ENCODE results near the gene DMXL1.
"Not testable (repeated sequence)": the region's sequence is repeated elsewhere in the genome, so short reads cannot be mapped to it uniquely, and the experiment has no call there.

Gene DMXL1

DNA sequence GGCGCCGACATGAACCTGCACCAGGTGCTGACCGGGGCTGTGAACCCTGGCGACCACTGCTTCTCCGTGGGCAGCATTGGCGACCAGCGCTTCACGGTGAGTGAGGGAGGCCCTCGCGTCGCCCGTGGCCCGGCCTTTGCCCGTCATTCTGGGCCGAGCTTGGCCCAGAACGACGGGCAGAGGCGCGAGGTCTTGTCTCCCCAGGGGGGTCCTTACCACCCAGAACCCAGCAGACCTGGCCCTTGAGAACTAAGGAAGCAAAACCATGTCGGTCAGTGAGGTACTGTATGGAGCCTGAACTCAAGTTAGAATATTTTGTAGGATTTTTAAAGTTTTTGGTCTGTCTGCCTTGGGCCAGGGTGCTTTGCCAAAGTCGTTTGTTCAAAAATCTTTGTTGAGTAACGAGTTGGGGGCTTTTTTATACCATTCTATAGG is 691 bp downstream of the DMXL1 start:
- DNase-seq: no peak

DNA sequence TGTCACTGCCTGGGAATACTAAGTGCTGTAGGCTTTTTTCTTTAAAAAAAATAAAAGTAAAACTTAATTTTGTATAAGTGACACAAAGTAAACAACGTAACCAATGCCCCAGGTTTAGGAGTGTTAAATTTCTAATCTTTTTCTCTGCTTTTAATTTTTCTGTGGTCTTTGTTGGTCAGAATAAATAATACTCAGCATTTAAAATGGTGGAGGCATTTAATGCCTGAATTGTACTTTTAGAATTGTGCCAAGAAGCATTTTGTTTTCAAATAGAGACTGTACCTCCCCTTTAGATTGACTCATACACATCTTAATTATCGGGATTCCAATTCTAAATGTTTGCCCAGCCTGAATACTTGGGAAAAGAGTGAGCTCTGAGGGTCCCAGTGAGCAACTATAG is 1.6 kb downstream of the DMXL1 start:
- DNase-seq: no peak

DNA sequence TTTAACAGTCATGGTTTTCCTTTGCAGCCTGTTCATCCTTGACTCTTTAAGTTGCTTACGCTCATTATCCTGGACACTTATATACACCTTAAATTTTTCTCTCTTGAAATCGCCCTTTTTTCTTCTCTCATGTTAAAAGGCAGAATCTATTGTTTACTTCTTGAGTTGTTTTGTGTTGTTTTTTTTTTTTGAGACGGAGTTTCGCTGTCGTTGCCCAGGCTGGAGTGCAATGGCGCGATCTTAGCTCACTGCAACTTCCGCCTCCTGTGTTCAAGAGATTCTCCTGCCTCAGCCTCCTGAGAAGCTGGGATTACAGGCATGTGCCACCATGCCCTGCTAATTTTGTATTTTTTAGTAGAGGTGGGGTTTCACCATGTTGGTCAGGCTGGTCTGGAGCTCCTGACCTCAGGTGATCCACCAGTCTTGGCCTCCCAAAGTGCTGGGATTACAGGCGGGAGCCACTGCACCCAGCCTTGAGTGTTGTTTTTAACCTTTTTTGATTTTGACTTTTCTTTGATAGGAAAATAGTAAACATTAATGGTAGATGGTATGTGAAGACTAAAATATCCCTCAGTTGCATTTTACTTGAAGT is 3.0 kb downstream of the DMXL1 start:
- not testable (repeated sequence) for DNase-seq

DNA sequence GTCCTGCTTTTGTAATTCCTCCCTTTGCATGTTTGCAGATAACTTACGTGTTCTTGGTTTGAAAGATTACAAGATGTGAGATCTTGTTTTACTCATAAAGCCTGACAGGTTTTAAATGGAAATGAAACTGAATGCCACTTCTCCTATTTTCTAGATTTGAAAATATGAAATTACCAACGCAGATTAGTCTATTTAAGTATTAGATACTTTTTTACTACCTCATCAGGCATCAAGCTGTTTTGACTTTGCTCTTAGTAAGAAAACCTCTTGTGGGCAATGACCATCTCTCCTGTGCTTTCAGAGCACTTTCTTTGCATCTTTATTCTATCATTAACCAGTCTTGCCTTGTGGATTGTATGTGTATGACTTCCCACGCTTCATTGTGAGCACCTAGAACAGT is 3.5 kb downstream of the DMXL1 start:
- no peak for DNase-seq

DNA sequence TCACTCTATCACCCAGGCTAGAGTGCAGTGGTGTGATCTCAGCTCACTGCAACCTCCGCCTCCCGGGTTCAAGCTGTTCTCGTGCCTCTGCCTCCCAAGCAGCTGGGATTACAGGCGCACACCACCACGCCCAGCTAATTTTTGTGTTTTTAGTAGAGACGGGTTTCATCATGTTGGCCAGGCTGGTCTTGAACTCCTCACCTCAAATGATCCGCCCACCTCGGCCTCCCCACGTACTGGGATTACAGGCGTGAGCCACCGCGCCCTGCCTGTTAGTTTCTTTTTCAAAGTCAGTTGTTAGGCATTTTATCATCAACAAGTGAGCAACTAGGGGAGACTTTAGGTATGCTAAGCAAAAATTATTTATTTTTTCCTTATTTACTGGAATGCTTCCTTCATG is 4.4 kb downstream of the DMXL1 start:
- DNase-seq: peak; percentile 0

DNA sequence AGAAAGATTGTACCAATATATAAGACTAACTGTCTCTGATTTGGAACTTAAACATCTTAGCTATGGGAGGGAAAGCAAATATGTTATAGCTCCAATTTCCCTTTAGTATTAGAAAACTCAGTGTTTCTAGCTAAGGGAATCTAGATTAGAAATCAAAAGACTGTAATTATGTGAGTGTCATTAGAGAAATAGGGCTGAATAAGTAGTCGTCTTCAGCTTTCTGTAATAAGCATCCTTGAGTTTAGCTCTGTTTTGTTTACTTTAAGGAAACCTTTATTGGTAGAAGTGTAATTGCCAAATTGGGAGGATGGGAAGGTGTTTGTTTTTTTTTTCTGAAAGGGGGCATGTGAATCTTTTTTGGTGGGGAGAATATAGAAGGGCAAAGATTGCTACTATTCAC is 5.2 kb downstream of the DMXL1 start:
- DNase-seq: no peak

DNA sequence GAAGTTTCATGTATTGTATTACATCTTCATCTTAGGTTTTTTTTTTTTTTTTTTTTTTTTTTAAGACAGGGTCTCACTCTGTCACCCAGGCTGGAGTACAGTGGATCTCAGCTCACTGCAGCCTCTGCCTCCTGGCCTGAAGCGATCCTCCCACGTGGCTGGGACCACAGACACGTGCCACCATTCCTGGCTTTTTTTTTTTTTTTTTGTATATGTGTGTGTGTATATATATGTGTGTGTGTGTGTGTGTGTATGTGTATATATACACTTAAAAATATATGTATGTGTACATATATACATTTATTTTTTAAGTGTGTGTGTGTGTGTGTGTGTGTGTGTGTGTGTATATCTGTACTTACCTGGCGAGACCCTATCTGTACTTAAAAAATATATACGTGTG is 6.6 kb downstream of the DMXL1 start:
- no peak for DNase-seq

DNA sequence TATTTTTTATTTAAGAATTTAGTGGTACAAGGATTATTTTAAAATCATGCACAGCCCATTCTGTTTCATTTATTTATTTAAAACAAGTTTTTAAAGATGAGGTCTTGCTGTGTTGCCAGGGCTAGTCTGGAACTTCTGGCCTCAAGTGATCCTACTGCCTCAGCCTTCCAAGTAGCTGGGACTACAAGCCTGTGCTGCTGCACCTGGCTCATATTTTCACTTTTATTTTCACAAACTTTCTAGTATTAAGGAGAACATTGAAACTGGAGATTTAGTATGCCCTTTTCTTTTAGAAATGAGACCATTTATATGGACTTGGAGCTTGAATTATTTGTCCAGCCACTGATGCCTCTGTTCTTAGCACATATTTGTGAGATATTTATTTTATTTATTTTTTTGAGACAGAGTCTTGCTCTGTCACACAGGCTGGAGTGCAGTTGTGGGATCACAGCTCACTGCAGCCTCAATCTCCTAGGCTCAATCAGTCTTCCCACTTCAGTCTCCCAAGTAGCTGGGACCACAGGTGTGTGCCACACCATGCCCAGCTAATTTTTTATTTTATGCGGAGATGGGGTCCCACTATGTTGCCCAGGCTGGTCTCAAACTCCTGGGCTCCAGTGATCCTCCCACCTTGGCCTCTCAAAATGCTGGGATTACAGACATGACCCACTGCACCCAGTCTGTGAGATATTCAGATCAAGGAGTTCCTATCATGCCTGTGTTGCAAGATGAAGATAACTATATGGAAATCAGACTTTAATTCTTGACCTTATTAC is 7.4 kb downstream of the DMXL1 start:
- no peak for DNase-seq

DNA sequence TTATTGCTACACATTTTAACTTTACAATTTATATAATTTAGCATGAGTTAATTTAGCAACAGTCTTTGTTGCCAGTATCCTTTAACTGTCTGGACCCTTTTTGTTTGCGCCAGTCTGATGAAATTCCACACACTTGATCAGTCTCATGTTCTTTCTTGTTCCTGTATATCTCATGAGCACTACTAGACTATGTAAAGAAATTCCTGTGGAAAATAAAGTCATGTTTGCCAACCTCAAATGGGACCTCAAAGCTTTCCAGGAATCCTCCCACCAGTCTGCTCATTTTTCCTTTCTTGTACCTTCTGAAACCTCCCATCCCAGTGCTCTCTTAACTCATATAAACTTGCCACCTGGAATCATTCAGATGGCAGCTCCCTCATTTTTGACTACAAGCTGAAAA is 8.0 kb downstream of the DMXL1 start:
- no peak for DNase-seq

DNA sequence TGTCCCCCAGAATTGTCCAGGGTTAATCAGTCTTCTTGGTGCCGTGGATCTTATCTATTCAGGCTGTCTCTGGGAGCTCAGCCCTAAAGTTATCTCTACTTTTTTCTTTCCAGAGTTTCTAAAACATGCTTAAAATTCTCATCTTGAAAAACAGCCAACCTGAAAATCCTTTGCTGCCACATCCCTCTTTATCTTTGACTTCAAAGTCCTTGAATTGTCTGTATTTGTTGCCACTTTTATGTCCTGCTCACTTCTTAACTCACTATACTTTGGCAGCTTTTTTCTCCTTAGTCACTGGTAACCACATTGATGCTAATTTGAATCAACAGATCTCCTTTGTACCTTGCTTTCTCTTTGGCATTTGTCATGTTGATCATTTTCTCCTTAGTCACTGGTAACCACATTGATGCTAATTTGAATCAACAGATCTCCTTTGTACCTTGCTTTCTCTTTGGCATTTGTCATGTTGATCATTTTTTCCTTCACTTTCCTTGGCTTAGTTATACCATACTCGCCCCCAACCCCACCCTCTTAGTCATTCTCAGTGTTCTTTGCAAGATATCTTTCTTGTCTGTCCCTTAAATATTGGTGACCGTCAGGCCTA is 8.5 kb downstream of the DMXL1 start:
- peak; percentile 37 for DNase-seq

DNA sequence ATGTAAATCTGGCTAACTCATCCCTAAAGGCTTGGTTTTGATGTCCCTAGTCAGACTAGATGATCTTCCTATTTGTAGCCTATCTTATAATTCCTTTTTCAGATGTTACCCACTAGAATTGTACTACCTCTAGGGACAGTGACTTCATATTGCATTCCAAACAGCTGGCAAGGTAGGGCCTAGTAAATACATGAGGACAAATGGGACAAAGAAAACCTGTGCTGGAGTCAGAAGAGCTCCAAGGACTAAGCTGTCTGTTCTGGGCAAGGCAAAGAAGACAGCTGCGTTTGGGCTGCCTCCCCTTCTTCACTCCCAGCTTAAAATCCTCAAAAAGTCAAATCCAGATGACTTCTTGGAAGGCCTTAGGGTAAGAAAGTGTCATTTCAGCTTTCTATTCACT is 10.0 kb downstream of the DMXL1 start:
- no peak for DNase-seq

DNA sequence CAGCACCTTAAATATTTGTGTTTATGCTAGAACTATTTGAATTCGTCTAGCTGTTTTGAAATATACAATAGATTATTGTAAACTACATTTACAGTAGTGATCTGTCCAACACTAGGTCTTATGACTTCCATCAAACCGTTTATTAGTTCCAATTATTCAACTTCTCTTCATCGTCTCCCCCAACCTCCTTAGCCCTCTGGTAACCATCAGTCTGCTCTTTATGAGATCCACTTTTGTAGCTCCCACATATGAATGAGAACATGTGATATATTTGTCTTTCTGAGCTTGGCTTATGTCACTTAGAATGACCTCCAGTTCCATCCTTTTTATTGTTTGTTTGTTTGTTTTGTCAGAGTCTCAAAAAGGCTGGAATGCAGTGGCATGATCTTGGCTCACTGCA is 11.8 kb downstream of the DMXL1 start:
- no peak for DNase-seq

DNA sequence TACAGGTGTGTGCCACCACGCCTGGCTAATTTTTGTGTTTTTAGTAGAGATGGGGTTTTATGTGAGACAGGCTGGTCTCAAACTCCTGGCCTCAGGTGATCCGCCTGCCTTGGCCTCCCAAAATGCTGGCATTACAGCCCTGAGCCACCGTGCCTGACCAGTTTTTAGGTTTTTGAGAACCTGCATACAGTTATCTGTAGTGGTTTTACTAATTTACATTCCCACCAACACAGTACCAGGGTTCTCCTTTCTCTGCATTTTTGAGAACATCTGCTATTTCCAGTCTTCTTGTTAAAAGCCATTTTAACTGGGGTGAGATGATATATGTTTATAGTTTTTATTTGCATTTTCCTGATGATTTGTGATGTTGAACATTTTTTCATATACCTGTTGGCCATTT is 12.8 kb downstream of the DMXL1 start:
- DNase-seq: no peak

DNA sequence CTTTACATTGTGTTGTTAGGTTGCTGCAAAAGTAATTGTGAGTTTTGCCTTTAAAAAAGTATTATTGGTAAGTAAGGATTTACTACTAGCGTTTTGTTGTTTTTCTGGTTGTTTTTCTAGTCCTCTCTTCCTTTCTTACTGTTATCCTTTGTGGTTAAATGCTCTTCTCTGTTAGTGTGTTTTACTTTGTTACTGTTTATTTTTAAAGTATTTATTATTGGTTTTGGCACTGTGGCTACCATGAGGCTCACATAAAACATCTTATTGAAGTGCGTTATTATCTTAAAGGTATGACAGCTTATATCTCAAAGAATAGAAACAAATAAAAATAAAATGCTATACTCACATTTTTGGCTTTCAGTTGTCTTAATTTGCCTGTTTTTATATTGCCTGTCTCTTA is 17.6 kb downstream of the DMXL1 start:
- no peak for DNase-seq

DNA sequence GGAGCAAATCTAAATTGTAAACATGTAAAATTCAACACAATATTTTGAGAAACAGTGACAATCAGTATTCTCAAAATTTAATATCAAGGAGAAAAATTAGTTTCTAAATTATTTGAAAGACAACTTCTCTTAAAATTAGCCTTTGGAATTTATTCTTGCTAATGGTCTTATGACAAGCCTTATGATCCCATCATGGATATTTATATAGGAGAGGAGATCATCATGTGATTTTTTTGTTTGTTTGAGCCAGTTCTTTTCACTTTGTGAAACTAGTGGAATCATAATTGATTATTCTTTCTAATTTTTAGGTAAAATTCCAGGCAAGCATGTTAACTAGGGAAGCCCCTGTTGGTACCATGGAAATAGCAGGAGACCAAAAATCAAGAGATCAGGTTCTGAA is 24.7 kb downstream of the DMXL1 start:
- DNase-seq: no peak

DNA sequence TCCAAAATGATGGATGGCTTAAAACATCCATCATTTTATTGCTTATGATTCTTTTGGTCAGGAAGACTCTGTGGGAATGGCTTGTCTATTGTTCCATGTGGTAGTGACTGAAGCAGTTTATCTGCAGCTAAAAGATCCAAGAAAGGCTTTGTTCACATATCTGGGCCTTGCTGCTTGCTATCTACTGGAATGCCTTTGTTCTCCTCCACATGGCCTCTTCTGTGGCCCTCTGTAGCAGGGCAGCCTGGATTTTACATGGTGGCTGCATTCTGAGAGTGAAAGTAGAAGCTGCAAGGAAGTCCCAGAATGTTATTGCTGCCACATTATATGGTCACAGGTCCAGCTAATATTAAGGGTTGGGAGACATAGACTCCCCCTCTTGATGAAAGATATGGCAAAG is 35.1 kb downstream of the DMXL1 start:
- no peak for DNase-seq

DNA sequence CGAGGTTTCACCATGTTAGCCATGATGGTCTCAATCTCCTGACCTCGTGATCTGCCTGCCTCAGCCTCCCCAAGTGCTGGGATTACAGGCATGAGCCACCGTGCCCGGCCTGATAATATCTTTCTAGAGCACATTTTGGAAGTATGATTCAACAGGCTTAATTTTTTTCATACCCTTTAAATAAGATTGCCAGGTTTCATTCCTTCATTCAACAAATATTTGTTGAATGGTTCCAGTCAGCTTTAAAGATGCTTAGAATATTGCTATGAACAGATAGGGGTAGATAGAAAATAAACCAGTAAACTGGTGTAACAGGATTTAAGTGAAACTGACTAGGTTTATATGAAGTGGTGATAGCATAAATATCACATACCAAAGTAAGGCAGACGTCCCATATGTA is 41.3 kb downstream of the DMXL1 start:
- DNase-seq: no peak

DNA sequence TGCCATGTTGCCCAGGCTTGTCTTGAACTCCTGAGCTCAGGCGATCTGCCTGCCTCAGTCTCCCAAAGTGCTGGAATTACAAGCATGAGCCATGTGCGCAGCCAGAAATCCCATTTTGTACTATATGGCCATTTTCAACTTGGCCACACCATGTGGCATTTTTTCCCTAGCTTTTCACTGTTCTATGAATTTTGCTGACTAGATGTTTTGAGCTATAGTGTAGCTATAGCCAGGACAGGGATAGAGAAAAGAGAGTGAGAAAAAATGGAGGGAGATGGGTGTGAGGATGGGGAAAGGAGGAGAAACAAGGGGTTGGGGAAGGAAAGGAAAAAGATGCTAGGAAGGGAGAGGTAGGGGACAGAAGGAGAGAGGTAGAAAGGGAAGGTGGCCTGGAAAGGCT is 46.4 kb downstream of the DMXL1 start:
- no peak for DNase-seq

DNA sequence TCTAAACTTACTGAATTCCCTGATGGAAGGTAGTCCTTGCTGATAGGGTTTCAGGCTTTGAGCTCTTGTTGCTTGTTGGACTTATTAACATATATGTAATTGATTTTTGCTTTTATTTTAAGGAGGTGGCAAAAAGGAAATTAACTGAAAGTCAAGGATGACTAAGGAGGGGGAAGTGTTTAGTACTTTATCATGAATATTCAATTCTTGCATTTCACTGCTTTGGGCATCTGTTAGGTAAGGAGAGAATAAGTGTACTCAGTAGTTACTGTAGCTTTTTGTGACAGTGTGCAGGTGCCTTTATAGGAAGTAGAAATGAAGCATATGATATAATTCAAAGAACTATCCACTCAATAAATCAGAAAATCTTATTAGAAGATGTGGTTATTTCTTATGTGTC is 47.1 kb downstream of the DMXL1 start:
- DNase-seq: no peak

DNA sequence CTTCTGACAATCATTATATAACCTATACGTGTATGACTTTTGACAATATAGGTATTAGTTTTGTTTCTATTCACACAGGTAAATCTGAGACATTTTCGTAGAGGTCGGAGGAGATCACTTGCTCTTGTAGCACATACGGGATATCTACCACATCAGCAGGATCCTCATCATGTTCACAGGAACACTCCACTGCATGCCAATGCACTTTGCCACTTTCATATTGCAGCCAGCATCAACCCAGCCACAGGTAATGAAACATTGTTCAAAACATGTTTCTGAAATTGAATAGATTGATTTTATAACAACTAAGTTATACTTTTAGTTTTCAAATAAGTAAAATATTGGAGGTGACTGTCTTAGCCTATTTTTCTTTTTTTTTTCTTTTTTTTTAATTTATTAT is 50.0 kb downstream of the DMXL1 start:
- DNase-seq: no peak

DNA sequence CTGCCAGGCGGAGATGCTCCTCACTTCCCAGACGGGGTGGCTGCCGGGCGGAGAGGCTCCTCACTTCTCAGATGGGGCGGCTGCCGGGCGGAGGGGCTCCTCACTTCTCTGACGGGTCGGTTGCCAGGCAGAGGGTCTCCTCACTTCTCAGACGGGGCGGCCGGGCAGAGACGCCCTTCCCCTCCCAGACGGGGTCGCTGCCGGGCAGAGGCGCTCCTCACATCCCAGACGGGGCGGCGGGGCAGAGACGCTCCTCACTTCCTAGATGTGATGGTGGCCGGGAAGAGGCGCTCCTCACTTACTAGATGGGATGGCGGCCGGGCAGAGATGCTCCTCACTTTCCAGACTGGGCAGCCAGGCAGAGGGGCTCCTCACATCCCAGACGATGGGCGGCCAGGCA is 51.6 kb downstream of the DMXL1 start:
- not testable (repeated sequence) for DNase-seq

DNA sequence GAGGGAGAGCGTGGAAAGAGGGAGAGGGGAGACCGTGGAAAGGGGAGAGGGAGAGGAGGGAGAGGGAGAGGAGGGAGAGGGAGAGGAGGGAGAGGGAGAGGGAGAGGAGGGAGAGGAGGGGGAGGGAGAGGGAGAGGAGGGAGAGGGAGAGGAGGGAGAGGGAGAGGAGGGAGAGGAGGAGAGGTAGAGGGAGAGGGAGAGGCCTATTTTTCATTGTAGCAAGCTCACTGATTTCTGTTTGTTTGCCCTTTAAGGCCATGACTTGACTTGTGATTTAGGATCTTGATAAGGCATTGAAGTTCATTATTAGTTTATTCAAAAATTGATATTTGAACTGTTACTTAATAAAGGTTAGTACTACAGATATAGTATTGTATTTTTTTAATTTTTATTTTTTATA is 52.4 kb downstream of the DMXL1 start:
- no peak for DNase-seq

DNA sequence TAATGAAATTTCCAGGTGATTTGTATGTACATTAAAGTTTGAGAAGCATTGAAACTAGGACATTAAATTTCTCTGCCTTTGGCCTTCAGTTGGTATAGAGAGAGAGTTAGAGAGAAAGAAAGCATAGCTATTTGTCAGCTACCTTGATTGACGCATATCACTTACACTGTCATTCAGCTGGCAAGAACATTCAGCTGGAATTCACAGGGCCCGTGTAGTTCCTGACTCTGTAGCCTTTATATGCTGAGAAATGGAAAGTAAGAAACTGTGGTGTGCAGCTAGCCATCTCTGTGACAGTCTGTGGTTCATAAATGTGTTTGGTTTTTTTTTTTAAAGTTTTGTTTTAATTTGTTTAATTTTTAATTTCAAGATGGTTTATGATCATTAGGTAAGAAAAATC is 58.9 kb downstream of the DMXL1 start:
- no peak for DNase-seq

DNA sequence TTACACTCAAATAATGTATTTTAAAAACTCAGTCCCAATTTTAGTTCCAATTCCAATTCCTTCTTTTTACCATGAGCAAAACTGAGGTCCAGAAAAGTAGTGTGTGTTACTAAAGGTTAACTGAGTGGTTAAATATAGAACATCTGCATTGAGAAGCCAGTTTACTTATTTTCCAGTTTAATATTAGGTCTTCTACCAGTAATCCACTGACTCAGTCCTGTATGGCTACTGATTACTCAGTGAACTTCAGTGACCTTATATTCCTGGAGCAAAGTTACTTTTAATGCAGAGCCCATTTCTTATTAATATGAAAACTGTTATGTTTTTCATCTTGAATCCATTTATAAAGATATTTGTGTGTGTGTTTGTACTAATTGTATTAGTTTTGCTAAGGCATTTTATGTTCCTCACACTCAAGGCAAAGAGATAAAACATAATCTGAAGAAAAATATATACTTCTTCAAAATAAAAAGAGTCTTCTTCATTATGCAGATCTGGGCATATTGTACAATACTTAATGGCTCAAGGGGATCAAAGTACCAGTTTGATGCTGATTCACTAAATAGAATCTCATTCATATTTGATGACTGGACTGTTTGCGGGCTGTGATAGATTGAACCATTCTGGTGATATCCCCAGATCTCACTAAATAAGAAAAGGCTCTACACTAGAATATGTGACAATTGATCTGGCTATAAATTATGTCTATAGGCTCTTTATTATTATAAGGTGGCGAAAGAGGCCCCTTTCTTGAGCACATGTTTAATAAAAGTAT is 60.8 kb downstream of the DMXL1 start:
- no peak for DNase-seq

Data from stimulated activated naive CD4-positive, alpha-beta T cell treated with Interleukin-2 at 50 U/mL for 16 hours (primary cell).